ENCODE data around the gene ACKR4.
"Not testable (repeated sequence)": the region's sequence is repeated elsewhere in the genome, so short reads cannot be mapped to it uniquely, and the experiment has no call there.

Gene ACKR4

GRCh38 chr3:132637590-132637989 lies 40.5 kb downstream of the ACKR4 start:
- Histone ChIP-seq H2AFZ (ENCODE audit: low read length) (no peak overlapping the region), H4K20me1 (ENCODE audit: insufficient read depth, low read length, poor library complexity, severe bottlenecking) (no peaks in the 10 kb centered on the region), H3K9me3 (ENCODE audit: insufficient read depth, low read depth, low read length) (no peaks in the 10 kb centered on the region), H3K9me2 (replicated peaks; ENCODE audit: low read depth, low read length) (no peaks in the 10 kb centered on the region), H3K79me2 (ENCODE audit: insufficient read depth, low read length) (no peaks in the 10 kb centered on the region), H3K4me2 (ENCODE audit: low read depth, low read length, poor library complexity, severe bottlenecking) (no peak overlapping the region), H3K4me1 (ENCODE audit: insufficient read depth, low read length, poor library complexity, severe bottlenecking) (no peaks in the 10 kb centered on the region), H3K27me3 (ENCODE audit: insufficient read depth, low read length, poor library complexity, severe bottlenecking) (no peaks in the 10 kb centered on the region), H3K36me3 (ENCODE audit: insufficient read depth, low read length) (peaks cover 18% of the 10 kb centered on the region; the same call in 1 of the 2 replicates), H3K9ac (ENCODE audit: low read depth, low read length, poor library complexity, severe bottlenecking) (no peak overlapping the region), H3K4me3 (ENCODE audit: low read length, poor library complexity, severe bottlenecking) (no peak overlapping the region), H3F3A (ENCODE audit: low read depth) (no peaks in the 10 kb centered on the region)
- TF ChIP-seq, protein P1, sequence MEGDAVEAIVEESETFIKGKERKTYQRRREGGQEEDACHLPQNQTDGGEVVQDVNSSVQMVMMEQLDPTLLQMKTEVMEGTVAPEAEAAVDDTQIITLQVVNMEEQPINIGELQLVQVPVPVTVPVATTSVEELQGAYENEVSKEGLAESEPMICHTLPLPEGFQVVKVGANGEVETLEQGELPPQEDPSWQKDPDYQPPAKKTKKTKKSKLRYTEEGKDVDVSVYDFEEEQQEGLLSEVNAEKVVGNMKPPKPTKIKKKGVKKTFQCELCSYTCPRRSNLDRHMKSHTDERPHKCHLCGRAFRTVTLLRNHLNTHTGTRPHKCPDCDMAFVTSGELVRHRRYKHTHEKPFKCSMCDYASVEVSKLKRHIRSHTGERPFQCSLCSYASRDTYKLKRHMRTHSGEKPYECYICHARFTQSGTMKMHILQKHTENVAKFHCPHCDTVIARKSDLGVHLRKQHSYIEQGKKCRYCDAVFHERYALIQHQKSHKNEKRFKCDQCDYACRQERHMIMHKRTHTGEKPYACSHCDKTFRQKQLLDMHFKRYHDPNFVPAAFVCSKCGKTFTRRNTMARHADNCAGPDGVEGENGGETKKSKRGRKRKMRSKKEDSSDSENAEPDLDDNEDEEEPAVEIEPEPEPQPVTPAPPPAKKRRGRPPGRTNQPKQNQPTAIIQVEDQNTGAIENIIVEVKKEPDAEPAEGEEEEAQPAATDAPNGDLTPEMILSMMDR (conservative IDR thresholded peaks at IDR 0.05; ENCODE audit: low read length), result no peak
- TF ChIP-seq EZH2phosphoT487 (IDR thresholded peaks at IDR 0.05; ENCODE audit: borderline replicate concordance), result no peak

DNA sequence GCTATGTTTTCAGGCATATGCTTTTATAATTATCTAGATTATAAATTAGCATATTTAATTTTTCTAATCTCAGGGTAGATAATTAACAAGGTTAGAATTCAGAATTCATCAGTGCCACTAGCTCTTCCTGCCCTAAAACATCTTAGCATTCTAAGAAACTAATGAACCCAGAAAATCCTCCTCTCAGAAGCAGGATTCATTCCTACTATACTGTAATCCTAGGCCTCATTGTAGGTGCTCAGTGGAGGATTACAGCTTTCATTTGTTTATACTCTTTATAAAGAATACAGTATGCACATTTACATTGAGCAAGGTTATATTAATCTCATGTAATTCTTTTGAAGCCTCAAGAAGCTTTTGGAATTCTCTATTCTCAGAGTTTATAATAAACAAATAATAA lies 41.6 kb downstream of the ACKR4 start:
- H3K4me1 ChIP-seq (ENCODE audit: insufficient read depth, low read length, poor library complexity, severe bottlenecking), result no peaks in the 10 kb centered on the region
- H3K79me2 ChIP-seq (ENCODE audit: insufficient read depth, low read length), result no peaks in the 10 kb centered on the region
- H3K9me3 ChIP-seq (ENCODE audit: insufficient read depth, low read depth, low read length), result no peaks in the 10 kb centered on the region
- no peak overlapping the region for H3K4me2 ChIP-seq (ENCODE audit: low read depth, low read length, poor library complexity, severe bottlenecking)
- no peaks in the 10 kb centered on the region for H3K9me2 ChIP-seq (replicated peaks; ENCODE audit: low read depth, low read length)
- H4K20me1 ChIP-seq (ENCODE audit: insufficient read depth, low read length, poor library complexity, severe bottlenecking), result no peaks in the 10 kb centered on the region
- TF ChIP-seq, protein P1 (conservative IDR thresholded peaks at IDR 0.05; ENCODE audit: low read length), result no peak
- TF ChIP-seq EZH2phosphoT487 (IDR thresholded peaks at IDR 0.05; ENCODE audit: borderline replicate concordance), result no peak
- H3K4me3 ChIP-seq (ENCODE audit: low read length, poor library complexity, severe bottlenecking), result no peak overlapping the region
- no peaks in the 10 kb centered on the region for H3F3A ChIP-seq (ENCODE audit: low read depth)
- H3K27me3 ChIP-seq (ENCODE audit: insufficient read depth, low read length, poor library complexity, severe bottlenecking), result no peaks in the 10 kb centered on the region
- no peak overlapping the region for H3K9ac ChIP-seq (ENCODE audit: low read depth, low read length, poor library complexity, severe bottlenecking)
- H2AFZ ChIP-seq (ENCODE audit: low read length), result no peak overlapping the region
- peaks cover 18% of the 10 kb centered on the region; the same call in 1 of the 2 replicates for H3K36me3 ChIP-seq (ENCODE audit: insufficient read depth, low read length)

GRCh38 chr3:132641427-132641826 lies 44.4 kb downstream of the ACKR4 start:
- H3K4me2 ChIP-seq (ENCODE audit: low read depth, low read length, poor library complexity, severe bottlenecking); H3F3A ChIP-seq (ENCODE audit: low read depth); H3K9me2 ChIP-seq (replicated peaks; ENCODE audit: low read depth, low read length); H3K79me2 ChIP-seq (ENCODE audit: insufficient read depth, low read length); H2AFZ ChIP-seq (ENCODE audit: low read length); H3K4me3 ChIP-seq (ENCODE audit: low read length, poor library complexity, severe bottlenecking); H3K27me3 ChIP-seq (ENCODE audit: insufficient read depth, low read length, poor library complexity, severe bottlenecking); H3K4me1 ChIP-seq (ENCODE audit: insufficient read depth, low read length, poor library complexity, severe bottlenecking); H4K20me1 ChIP-seq (ENCODE audit: insufficient read depth, low read length, poor library complexity, severe bottlenecking); H3K9ac ChIP-seq (ENCODE audit: low read depth, low read length, poor library complexity, severe bottlenecking); H3K9me3 ChIP-seq (ENCODE audit: insufficient read depth, low read depth, low read length): not testable (repeated sequence)
- H3K36me3 ChIP-seq (ENCODE audit: insufficient read depth, low read length), result peaks cover 18% of the 10 kb centered on the region; the same call in 1 of the 2 replicates

DNA sequence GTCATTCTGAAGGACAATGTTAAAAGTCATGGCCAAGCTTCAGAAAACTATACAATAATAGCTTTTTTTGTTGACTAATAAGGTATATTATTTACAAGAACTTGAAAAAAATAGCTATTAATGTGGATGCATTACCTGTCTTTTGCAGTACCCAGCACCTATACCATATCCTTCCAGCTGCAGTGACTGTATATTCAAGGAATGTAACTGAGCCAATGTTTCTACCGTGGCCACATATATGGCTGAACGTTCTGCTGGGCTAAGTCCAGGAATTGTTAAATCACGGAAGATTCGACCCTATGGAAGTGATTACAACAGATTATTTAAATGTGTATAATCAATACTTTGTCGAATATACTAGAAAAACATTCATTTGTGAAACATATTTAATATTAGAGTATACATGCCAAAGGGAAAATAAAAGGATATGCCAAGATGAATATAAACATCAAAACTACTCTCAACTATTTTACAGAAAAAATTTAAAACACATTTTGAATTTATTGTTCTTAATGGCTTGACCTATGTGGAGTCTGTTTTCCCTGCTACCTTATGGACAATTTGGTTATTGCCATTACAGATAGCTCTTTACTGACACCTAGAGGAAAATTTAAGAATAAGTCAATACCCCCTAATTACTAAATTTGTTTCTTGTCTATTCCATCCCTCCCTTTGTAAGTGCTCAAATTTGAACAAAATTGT lies 44.9 kb downstream of the ACKR4 start:
- Histone ChIP-seq H3K79me2 (ENCODE audit: insufficient read depth, low read length) (no peaks in the 10 kb centered on the region), H3K9me3 (ENCODE audit: insufficient read depth, low read depth, low read length) (no peaks in the 10 kb centered on the region), H2AFZ (ENCODE audit: low read length) (no peak overlapping the region), H3K9ac (ENCODE audit: low read depth, low read length, poor library complexity, severe bottlenecking) (no peak overlapping the region), H3F3A (ENCODE audit: low read depth) (no peaks in the 10 kb centered on the region), H4K20me1 (ENCODE audit: insufficient read depth, low read length, poor library complexity, severe bottlenecking) (no peaks in the 10 kb centered on the region), H3K9me2 (replicated peaks; ENCODE audit: low read depth, low read length) (no peaks in the 10 kb centered on the region), H3K27me3 (ENCODE audit: insufficient read depth, low read length, poor library complexity, severe bottlenecking) (no peaks in the 10 kb centered on the region), H3K4me1 (ENCODE audit: insufficient read depth, low read length, poor library complexity, severe bottlenecking) (no peaks in the 10 kb centered on the region), H3K4me3 (ENCODE audit: low read length, poor library complexity, severe bottlenecking) (no peak overlapping the region), H3K4me2 (ENCODE audit: low read depth, low read length, poor library complexity, severe bottlenecking) (no peak overlapping the region), H3K36me3 (ENCODE audit: insufficient read depth, low read length) (peaks cover 18% of the 10 kb centered on the region; the same call in 1 of the 2 replicates)
- TF ChIP-seq, protein P1 (conservative IDR thresholded peaks at IDR 0.05; ENCODE audit: low read length), result peak; percentile 81
- no peak for TF ChIP-seq EZH2phosphoT487 (IDR thresholded peaks at IDR 0.05; ENCODE audit: borderline replicate concordance)

Measured in Loucy (cell line).